Keratinocyte (primary cell): ENCODE data around the gene JPT2. TPM values are rescaled to one million over a fixed set of nuclear protein-coding genes. Genes with fewer than 3 reads are reported as not detected.

Experiments
- DNase-seq: peaks from one replicate; pipeline ENCODE4 v3.0.0-alpha.2; 2011; ENCODE audit warnings: low read depth, missing footprints, low spot score
- FAIRE-seq: peaks from 2 replicates; lab custom pipeline; 2011; peaks lifted over from hg19 to GRCh38; lab: Jason Lieb, UNC
- H2AFZ ChIP-seq: 2 replicates; pipeline ENCODE4 v1.6.0; 2012; ENCODE audit warnings: low read length, control low read depth, inconsistent platforms; ENCODE audit not compliant: control insufficient read depth
- H3K27ac ChIP-seq: 2 replicates; pipeline ENCODE4 v1.5.1; 2011; ENCODE audit warnings: low read length; ENCODE audit not compliant: control insufficient read depth, insufficient read depth
- H3K27me3 ChIP-seq: 3 replicates; pipeline ENCODE4 v1.6.0; 2011; ENCODE audit warnings: low read length; ENCODE audit not compliant: control insufficient read depth, insufficient read depth; ENCODE audit errors: extremely low read depth
- H3K36me3 ChIP-seq, 2 experiments: 2 replicates in 1 of 2; 3 replicates in 1 of 2; pipeline ENCODE4 v1.5.1; 2011; ENCODE audit warnings: low read length in 2 of 2, mild to moderate bottlenecking in 1 of 2; ENCODE audit not compliant: control insufficient read depth in 2 of 2, insufficient read depth in 2 of 2; ENCODE audit errors: extremely low read depth in 1 of 2
- H3K4me1 ChIP-seq: 3 replicates; pipeline ENCODE4 v1.5.1; 2011; ENCODE audit warnings: low read length; ENCODE audit not compliant: control insufficient read depth, insufficient read depth; ENCODE audit errors: extremely low read depth
- H3K4me2 ChIP-seq: 3 replicates; pipeline ENCODE4 v1.6.0; 2011; ENCODE audit warnings: low read depth, low read length; ENCODE audit not compliant: control insufficient read depth, insufficient read depth; ENCODE audit errors: extremely low read depth
- H3K4me3 ChIP-seq, 3 experiments: fragments of 200-600 bp in 1 of 3; sonication (generic) in 1 of 3; 2 replicates in 2 of 3; 3 replicates in 1 of 3; pipeline ENCODE4 v1.5.1; 2011 to 2016; ENCODE audit warnings: low read length in 3 of 3, mild to moderate bottlenecking in 3 of 3, control low read depth in 2 of 3, inconsistent platforms in 1 of 3, low read depth in 1 of 3, mixed read lengths in 1 of 3, mixed run types in 1 of 3, moderate library complexity in 1 of 3; ENCODE audit not compliant: control insufficient read depth in 2 of 3, insufficient read depth in 2 of 3; ENCODE audit errors: extremely low read depth in 1 of 3
- H3K79me2 ChIP-seq: 2 replicates; pipeline ENCODE4 v1.6.0; 2012; ENCODE audit warnings: low read length; ENCODE audit not compliant: control insufficient read depth, insufficient read depth
- H3K9ac ChIP-seq: 3 replicates; pipeline ENCODE4 v1.6.0; 2011; ENCODE audit warnings: low read length; ENCODE audit not compliant: control insufficient read depth, insufficient read depth; ENCODE audit errors: extremely low read depth
- H3K9me1 ChIP-seq: 3 replicates; pipeline ENCODE4 v1.6.0; 2011; ENCODE audit warnings: low read length; ENCODE audit not compliant: control insufficient read depth, insufficient read depth; ENCODE audit errors: extremely low read depth
- H3K9me3 ChIP-seq: 2 replicates; pipeline ENCODE4 v1.5.1; 2012; ENCODE audit warnings: low read depth, low read length; ENCODE audit not compliant: control insufficient read depth
- H4K20me1 ChIP-seq: 3 replicates; pipeline ENCODE4 v1.6.0; 2011; ENCODE audit warnings: low read length; ENCODE audit not compliant: control insufficient read depth, insufficient read depth; ENCODE audit errors: extremely low read depth
- CTCF ChIP-seq, 3 experiments: IDR thresholded peaks in 1 of 3; conservative IDR thresholded peaks in 1 of 3; optimal IDR thresholded peaks in 1 of 3; 2 replicates in 2 of 3; 3 replicates in 1 of 3; pipeline versions ENCODE3 to v1.5.1; 2011; ENCODE audit warnings: low read length in 3 of 3, mild to moderate bottlenecking in 3 of 3, moderate library complexity in 2 of 3, control low read depth in 1 of 3, inconsistent platforms in 1 of 3; ENCODE audit not compliant: insufficient read depth in 2 of 3; ENCODE audit errors: extremely low read depth in 1 of 3
- EZH2 ChIP-seq: IDR thresholded peaks from one replicate; pipeline ENCODE4 v1.6.1; 2012; ENCODE audit warnings: inconsistent platforms, mild to moderate bottlenecking, low read length, moderate library complexity
- dilution Hi-C: fragments of 300-500 bp; cut with MboI; formaldehyde crosslinking; loops from one replicate; pipeline ENCODE4 v1.7.0; 2020; ENCODE audit warnings: low sequenced_read_pairs; ENCODE audit not compliant: extremely low pct_ligation_motif_present
- polyA plus RNA-seq, 5 experiments: library from polyadenylated mRNA; depleted of rRNA in 3 of 5; stranded (reverse) in 3 of 5; stranded (forward) in 1 of 5; unstranded in 1 of 5; fragments of >200 nt; gene quantifications; 1 replicate in 1 of 5; 2 replicates in 3 of 5; 3 replicates in 1 of 5; pipeline versions ENCODE4 v1.2.1 to v1.2.3, GENCODE V29; 2011 to 2012; ENCODE audit warnings: missing spikeins in 2 of 5, low read depth in 1 of 5, low replicate concordance in 1 of 5

The JPT2 gene
- polyA plus RNA-seq, 1 donor (not counting 4 experiments of a cell fraction or from before 2014, with no cell fraction given), result 166 TPM

- dilution Hi-C loops, result no loop called here
Measured at GRCh38 chr16:1741553-1742165, 63.6 kb downstream of the JPT2 start.

GRCh38 chr16:1743376-1744337, 65.6 kb downstream of the JPT2 start:
- TF ChIP-seq EZH2 (no peak), CTCF (optimal IDR thresholded peaks at IDR 0.05 in 1 of 3, IDR thresholded peaks at IDR 0.05 in 1 of 3, conservative IDR thresholded peaks at IDR 0.05 in 1 of 3; ENCODE audit: extremely low read depth in 1 of 3, insufficient read depth in 2 of 3, low read length in 3 of 3) (no peak)
- Histone ChIP-seq H3K4me2 (no peak overlapping the region), H3K9me1 (no peaks in the 10 kb centered on the region), H3K9me3 (peaks cover 8% of the 10 kb centered on the region), H3K27me3 (no peaks in the 10 kb centered on the region), H3K79me2 (peaks cover 2% of the 10 kb centered on the region), H3K4me1 (peaks cover 4% of the 10 kb centered on the region), H2AFZ (no peak overlapping the region), H3K9ac (no peak overlapping the region), H3K4me3 (no peak overlapping the region), H3K36me3 (peaks cover 12 to 24% of the 10 kb centered on the region in 2 experiments), H3K27ac (no peak overlapping the region), H4K20me1 (peaks cover 2% of the 10 kb centered on the region)
- no peak for FAIRE-seq
- DNase-seq, result no peak
- dilution Hi-C loops, result no loop called here

More at GRCh38 chr16:1741553-1742165, 63.6 kb downstream of the JPT2 start:
- no peak overlapping the region for H3K4me3 ChIP-seq
- peaks cover 21% of the 10 kb centered on the region for H3K9me3 ChIP-seq
- H3K79me2 ChIP-seq, result peaks cover 3% of the 10 kb centered on the region
- FAIRE-seq, result no peak
- no peak overlapping the region for H3K9ac ChIP-seq
- no peaks in the 10 kb centered on the region for H3K27me3 ChIP-seq
- H3K9me1 ChIP-seq, result no peaks in the 10 kb centered on the region
- no peak overlapping the region for H3K4me2 ChIP-seq
- H2AFZ ChIP-seq, result no peak overlapping the region
- H3K4me1 ChIP-seq, result peaks cover 4% of the 10 kb centered on the region
- DNase-seq, result no peak
- peaks cover 7 to 15% of the 10 kb centered on the region in 2 experiments for H3K36me3 ChIP-seq
- peaks cover 2% of the 10 kb centered on the region for H4K20me1 ChIP-seq
- no peak overlapping the region for H3K27ac ChIP-seq
- no peak for TF ChIP-seq CTCF (optimal IDR thresholded peaks at IDR 0.05 in 1 of 3, IDR thresholded peaks at IDR 0.05 in 1 of 3, conservative IDR thresholded peaks at IDR 0.05 in 1 of 3; ENCODE audit: extremely low read depth in 1 of 3, insufficient read depth in 2 of 3, low read length in 3 of 3)
- TF ChIP-seq EZH2, result no peak
